GM18907 (cell line): ENCODE measurements around the gene AKTIP.
A peak's percentile ranks its signal among the peaks of the same experiment; 100 is the strongest.

Experiments
- ATAC-seq: cut with Tn5 transposase; IDR thresholded peaks from one replicate; pipeline ENCODE4 v1.9.1; 2021; ENCODE audit warnings: mild to moderate bottlenecking, moderate library complexity; ENCODE audit not compliant: unreplicated experiment

AKTIP gene

GRCh38 chr16:53482123-53482522 lies 20.9 kb downstream of the AKTIP start:
- ATAC-seq: no peak

GRCh38 chr16:53480394-53480793 lies 22.6 kb downstream of the AKTIP start:
- no peak for ATAC-seq

DNA sequence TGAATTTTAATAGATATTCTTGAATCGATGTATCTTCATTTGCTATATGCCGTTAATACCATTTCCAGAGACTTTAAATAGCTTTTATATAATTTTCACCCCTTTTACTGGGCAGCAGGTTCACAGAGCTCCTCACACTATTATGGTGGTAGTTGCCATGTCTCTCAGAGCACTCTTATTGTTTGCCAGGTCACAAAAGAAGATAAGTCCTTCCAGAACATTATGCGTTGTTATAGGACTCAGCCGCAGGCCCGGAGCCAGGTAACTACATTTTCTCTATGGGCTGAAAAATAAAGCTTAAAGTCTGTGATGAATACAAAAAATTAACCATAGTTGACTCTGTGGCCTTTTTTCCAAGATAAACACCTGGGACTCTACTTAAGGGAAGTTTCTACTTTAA lies 24.0 kb downstream of the AKTIP start:
- no peak for ATAC-seq

- no peak for ATAC-seq
Observed at GRCh38 chr16:53476867-53477266, 26.1 kb downstream of the AKTIP start.

DNA sequence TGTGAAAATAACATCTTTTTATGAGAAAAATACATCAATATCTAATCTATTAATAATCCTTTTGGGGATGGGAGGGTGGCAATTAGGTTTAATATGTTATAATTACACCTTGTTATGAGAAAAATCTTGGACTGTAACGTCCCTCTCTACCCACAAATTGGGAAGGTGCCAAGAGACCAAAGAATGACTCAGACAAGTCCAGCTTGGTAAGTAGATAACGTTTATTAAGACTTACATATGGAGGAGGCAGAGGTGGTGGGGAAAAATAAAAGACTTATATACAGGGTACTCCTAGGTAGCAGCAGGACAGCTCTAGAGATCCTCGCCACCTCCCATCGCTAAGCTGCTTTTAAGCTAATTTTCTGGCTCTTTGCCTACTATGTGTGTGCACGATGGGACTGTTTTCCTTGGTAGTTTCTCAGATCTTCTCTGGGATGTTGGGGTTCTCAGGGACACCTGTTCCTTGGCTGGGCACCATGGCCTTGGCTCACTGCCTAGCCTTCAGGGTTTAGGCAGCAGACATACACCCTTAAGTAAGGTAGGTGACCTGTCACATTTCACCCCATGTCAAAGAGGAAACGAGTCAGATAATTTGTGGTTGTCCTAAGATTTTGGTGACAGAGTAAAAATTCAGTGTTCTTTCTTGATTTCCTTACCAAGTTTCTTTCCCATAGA lies 37.3 kb downstream of the AKTIP start:
- ATAC-seq: no peak

- ATAC-seq: no peak
Observed at GRCh38 chr16:53458635-53459034, 44.4 kb downstream of the AKTIP start.

DNA sequence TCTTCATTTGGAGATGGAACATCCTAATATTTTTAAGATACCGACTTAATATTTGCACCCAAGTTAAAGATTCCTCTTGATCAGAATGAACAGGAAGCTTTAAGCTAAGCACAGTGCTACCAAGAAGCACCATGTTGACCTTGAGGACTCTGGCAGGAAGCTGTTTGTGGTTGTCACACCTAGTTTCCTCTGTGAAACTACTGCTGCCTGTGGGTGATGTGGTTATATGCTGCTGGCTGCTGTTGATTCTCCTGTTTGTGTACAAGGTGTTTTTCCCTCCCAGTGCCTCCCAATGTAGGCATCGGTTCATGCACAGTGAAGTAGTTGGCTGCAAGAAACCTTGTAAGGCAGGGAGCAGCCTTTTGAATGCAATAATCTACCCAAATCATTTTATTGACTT lies 45.3 kb downstream of the AKTIP start:
- peak; percentile 100 for ATAC-seq

DNA sequence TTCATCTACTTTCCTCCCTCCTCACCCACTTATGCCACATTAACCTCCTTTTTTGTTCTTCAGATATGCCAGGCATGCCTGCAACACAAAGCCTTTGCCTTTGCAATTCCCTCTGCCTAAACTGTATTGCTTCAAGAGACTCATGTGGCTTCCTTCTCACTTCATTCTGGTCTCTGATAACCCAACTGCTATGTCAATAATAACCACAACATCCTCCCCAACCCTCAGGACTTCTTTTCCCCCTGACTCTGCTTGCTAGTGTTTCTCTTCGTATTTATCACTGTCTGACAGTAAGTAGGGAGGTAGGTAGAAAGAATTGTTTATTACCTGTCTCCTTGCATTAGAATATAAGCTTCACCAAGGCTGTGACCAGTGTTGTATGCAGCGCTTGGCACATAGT lies 46.4 kb downstream of the AKTIP start:
- peak; percentile 37 for ATAC-seq

- ATAC-seq: no peak
Observed at GRCh38 chr16:53453928-53454327, 49.1 kb downstream of the AKTIP start.

GRCh38 chr16:53449816-53450517 lies 53.0 kb downstream of the AKTIP start:
- ATAC-seq: peak; percentile 65

GRCh38 chr16:53446090-53446489 lies 56.9 kb downstream of the AKTIP start:
- ATAC-seq: no peak

- ATAC-seq: no peak
Observed at GRCh38 chr16:53445534-53445933, 57.5 kb downstream of the AKTIP start.
